WTC11 (cell line): ENCODE results near the gene MEIKIN. TPM values are rescaled to one million over a fixed set of nuclear protein-coding genes. Genes with fewer than 3 reads are reported as not detected.

Source experiments
- ATAC-seq: fragments of 200-7000 bp; cut with Tn5 transposase; 2 replicates; pipeline ENCODE4 v1.10.0; 2021; ENCODE audit warnings: mild to moderate bottlenecking, moderate library complexity
- CTCF ChIA-PET: fragments of 300-600 bp; sonication (Branson Sonifier 250); formaldehyde crosslinking; loops from one replicate; lab custom pipeline; 2021; ENCODE audit warnings: antibody characterized with exemption; lab: Charles Lee
- POLR2A ChIA-PET: fragments of 350-600 bp; sonication (Branson Sonifier 250); formaldehyde crosslinking; loops from one replicate; lab custom pipeline; 2021; ENCODE audit warnings: antibody characterized with exemption; lab: Charles Lee
- DNase-seq: peaks from one replicate; pipeline ENCODE4 v3.0.0; 2021; ENCODE audit warnings: low spot score
- H3K27ac Mint-ChIP-seq: 2 replicates; pipeline ENCODE4 v1.8.0; 2021; ENCODE audit warnings: mixed read lengths
- H3K27me3 Mint-ChIP-seq: 2 replicates; pipeline ENCODE4 v1.8.0; 2021; ENCODE audit warnings: low read depth, mild to moderate bottlenecking, moderate library complexity, mixed read lengths
- H3K36me3 Mint-ChIP-seq: 2 replicates; pipeline ENCODE4 v1.8.0; 2021; ENCODE audit warnings: mixed read lengths
- H3K4me1 Mint-ChIP-seq: 2 replicates; pipeline ENCODE4 v1.8.0; 2022; ENCODE audit warnings: mixed read lengths
- H3K4me3 Mint-ChIP-seq: 2 replicates; pipeline ENCODE4 v1.8.0; 2021; ENCODE audit warnings: mild to moderate bottlenecking, moderate library complexity, mixed read lengths
- H3K9me3 Mint-ChIP-seq: 2 replicates; pipeline ENCODE4 v1.8.0; 2021; ENCODE audit warnings: mixed read lengths
- ELF4 ChIP-seq: sonication (generic); formaldehyde crosslinking; IDR thresholded peaks from 2 replicates; pipeline ENCODE4 v1.8.1; 2022; ENCODE audit warnings: low read depth, mild to moderate bottlenecking, moderate library complexity, missing genetic modification reagents
- JUN ChIP-seq: sonication (generic); formaldehyde crosslinking; IDR thresholded peaks from 2 replicates; pipeline ENCODE4 v1.8.0; 2023; ENCODE audit warnings: mild to moderate bottlenecking, missing genetic modification reagents
- NR1H2 ChIP-seq: sonication (generic); formaldehyde crosslinking; IDR thresholded peaks from 2 replicates; pipeline ENCODE4 v1.9.0; 2021; ENCODE audit warnings: mild to moderate bottlenecking, moderate library complexity, missing genetic modification reagents
- NR3C1 ChIP-seq: sonication (generic); formaldehyde crosslinking; conservative IDR thresholded peaks from 2 replicates; pipeline ENCODE4 v1.8.1; 2023; ENCODE audit warnings: low read depth, mild to moderate bottlenecking, missing genetic modification reagents
- TEAD1 ChIP-seq: sonication (generic); formaldehyde crosslinking; IDR thresholded peaks from 2 replicates; pipeline ENCODE4 v1.8.0; 2022; ENCODE audit warnings: mild to moderate bottlenecking, missing genetic modification reagents
- ZNF121 ChIP-seq: sonication (generic); formaldehyde crosslinking; IDR thresholded peaks from 2 replicates; pipeline ENCODE4 v1.8.0; 2023; ENCODE audit warnings: missing genetic modification reagents
- ZNF263 ChIP-seq: sonication (generic); formaldehyde crosslinking; IDR thresholded peaks from 2 replicates; pipeline ENCODE4 v1.8.1; 2022; ENCODE audit warnings: low read depth, mild to moderate bottlenecking, moderate library complexity, missing genetic modification reagents
- total RNA-seq: library from RNA; stranded (reverse); gene quantifications from 3 replicates; pipeline ENCODE4 v1.2.3, GENCODE V29; 2021
- TF ChIP-seq, protein P1 (sequence below): fragments of 250-450 bp; sonication (Bioruptor Pico); IDR thresholded peaks from 2 replicates; pipeline ENCODE4 v1.9.0; 2021; ENCODE audit warnings: mild to moderate bottlenecking
- TF ChIP-seq, protein P2 (sequence below): sonication (generic); formaldehyde crosslinking; conservative IDR thresholded peaks from 2 replicates; pipeline ENCODE4 v1.8.1; 2022; ENCODE audit warnings: mild to moderate bottlenecking, missing genetic modification reagents
- TF ChIP-seq, protein P3 (sequence below): sonication (generic); formaldehyde crosslinking; IDR thresholded peaks from 2 replicates; pipeline ENCODE4 v1.8.0; 2023; ENCODE audit warnings: mild to moderate bottlenecking, missing genetic modification reagents
- TF ChIP-seq, protein P4 (sequence below): sonication (generic); formaldehyde crosslinking; IDR thresholded peaks from 2 replicates; pipeline ENCODE4 v1.8.0; 2022; ENCODE audit warnings: mild to moderate bottlenecking, missing genetic modification reagents
- TF ChIP-seq, protein P5 (sequence below): sonication (generic); formaldehyde crosslinking; IDR thresholded peaks from 2 replicates; pipeline ENCODE4 v1.8.1; 2022; ENCODE audit warnings: mild to moderate bottlenecking, moderate library complexity, missing genetic modification reagents
- TF ChIP-seq, protein P6 (sequence below): fragments of 250-450 bp; sonication (Bioruptor Pico); IDR thresholded peaks from 2 replicates; pipeline ENCODE4 v1.8.0; 2021; ENCODE audit warnings: mild to moderate bottlenecking

MEIKIN gene
- total RNA-seq, 1 experiment from 2014 or later: not detected

DNA sequence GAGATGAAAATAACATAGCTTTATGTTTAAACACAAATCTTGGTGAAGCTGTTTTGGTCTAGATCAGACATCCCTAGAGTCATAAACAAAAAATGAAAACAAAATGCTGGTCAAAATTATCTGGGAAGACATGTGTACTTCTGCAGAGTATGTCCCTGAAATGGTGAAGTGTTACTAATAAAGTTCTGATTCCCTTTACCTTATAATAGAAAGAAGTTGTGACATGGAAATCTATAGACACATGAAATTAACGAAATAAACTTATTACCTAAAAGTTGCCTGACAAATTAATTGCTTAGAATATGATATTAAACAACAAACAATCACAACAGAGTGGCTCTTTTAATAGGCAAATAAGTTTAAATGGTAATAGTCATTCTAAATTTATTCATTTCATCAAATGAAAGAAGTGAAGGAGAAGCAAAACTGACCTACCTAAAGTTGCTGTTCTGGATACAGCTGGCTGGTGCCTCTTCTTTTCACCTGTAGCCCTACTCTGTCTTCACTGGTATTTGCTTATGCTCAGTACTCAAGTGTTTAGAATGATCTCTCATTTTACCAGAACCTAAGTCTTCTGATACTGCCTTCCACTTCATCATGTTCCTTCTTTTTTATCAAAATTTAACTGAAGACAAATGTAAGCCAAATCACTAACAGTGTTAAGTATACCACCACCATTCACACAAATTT lies 187.5 kb downstream of the MEIKIN start:
- CTCF ChIA-PET: no interaction called here
- H3K36me3 Mint-ChIP-seq: peaks cover 6% of the 10 kb centered on the region; the same call in 1 of the 2 replicates
- no peak for DNase-seq
- no peak for TF ChIP-seq ELF4
- no peak for TF ChIP-seq NR3C1 (CRISPR knock-in tag)
- no peak for TF ChIP-seq JUN
- TF ChIP-seq, protein P1, sequence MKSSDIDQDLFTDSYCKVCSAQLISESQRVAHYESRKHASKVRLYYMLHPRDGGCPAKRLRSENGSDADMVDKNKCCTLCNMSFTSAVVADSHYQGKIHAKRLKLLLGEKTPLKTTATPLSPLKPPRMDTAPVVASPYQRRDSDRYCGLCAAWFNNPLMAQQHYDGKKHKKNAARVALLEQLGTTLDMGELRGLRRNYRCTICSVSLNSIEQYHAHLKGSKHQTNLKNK (CRISPR knock-in tag): no peak
- TF ChIP-seq, protein P2, sequence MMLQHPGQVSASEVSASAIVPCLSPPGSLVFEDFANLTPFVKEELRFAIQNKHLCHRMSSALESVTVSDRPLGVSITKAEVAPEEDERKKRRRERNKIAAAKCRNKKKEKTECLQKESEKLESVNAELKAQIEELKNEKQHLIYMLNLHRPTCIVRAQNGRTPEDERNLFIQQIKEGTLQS (CRISPR knock-in tag): no peak
- TF ChIP-seq, protein P3, sequence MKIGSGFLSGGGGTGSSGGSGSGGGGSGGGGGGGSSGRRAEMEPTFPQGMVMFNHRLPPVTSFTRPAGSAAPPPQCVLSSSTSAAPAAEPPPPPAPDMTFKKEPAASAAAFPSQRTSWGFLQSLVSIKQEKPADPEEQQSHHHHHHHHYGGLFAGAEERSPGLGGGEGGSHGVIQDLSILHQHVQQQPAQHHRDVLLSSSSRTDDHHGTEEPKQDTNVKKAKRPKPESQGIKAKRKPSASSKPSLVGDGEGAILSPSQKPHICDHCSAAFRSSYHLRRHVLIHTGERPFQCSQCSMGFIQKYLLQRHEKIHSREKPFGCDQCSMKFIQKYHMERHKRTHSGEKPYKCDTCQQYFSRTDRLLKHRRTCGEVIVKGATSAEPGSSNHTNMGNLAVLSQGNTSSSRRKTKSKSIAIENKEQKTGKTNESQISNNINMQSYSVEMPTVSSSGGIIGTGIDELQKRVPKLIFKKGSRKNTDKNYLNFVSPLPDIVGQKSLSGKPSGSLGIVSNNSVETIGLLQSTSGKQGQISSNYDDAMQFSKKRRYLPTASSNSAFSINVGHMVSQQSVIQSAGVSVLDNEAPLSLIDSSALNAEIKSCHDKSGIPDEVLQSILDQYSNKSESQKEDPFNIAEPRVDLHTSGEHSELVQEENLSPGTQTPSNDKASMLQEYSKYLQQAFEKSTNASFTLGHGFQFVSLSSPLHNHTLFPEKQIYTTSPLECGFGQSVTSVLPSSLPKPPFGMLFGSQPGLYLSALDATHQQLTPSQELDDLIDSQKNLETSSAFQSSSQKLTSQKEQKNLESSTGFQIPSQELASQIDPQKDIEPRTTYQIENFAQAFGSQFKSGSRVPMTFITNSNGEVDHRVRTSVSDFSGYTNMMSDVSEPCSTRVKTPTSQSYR (CRISPR knock-in tag): no peak
- TF ChIP-seq ZNF263: no peak
- TF ChIP-seq, protein P4, sequence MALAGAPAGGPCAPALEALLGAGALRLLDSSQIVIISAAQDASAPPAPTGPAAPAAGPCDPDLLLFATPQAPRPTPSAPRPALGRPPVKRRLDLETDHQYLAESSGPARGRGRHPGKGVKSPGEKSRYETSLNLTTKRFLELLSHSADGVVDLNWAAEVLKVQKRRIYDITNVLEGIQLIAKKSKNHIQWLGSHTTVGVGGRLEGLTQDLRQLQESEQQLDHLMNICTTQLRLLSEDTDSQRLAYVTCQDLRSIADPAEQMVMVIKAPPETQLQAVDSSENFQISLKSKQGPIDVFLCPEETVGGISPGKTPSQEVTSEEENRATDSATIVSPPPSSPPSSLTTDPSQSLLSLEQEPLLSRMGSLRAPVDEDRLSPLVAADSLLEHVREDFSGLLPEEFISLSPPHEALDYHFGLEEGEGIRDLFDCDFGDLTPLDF (CRISPR knock-in tag): no peak
- TF ChIP-seq, protein P5, sequence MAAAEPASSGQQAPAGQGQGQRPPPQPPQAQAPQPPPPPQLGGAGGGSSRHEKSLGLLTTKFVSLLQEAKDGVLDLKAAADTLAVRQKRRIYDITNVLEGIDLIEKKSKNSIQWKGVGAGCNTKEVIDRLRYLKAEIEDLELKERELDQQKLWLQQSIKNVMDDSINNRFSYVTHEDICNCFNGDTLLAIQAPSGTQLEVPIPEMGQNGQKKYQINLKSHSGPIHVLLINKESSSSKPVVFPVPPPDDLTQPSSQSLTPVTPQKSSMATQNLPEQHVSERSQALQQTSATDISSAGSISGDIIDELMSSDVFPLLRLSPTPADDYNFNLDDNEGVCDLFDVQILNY (CRISPR knock-in tag): no peak
- TF ChIP-seq, protein P6, sequence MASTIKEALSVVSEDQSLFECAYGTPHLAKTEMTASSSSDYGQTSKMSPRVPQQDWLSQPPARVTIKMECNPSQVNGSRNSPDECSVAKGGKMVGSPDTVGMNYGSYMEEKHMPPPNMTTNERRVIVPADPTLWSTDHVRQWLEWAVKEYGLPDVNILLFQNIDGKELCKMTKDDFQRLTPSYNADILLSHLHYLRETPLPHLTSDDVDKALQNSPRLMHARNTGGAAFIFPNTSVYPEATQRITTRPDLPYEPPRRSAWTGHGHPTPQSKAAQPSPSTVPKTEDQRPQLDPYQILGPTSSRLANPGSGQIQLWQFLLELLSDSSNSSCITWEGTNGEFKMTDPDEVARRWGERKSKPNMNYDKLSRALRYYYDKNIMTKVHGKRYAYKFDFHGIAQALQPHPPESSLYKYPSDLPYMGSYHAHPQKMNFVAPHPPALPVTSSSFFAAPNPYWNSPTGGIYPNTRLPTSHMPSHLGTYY: no peak
- no peak for TF ChIP-seq TEAD1 (CRISPR knock-in tag)
- TF ChIP-seq NR1H2 (CRISPR knock-in tag): no peak
- TF ChIP-seq ZNF121 (CRISPR knock-in tag): no peak
- H3K27me3 Mint-ChIP-seq: no peaks in the 10 kb centered on the region
- H3K4me1 Mint-ChIP-seq: peaks cover 16% of the 10 kb centered on the region
- POLR2A ChIA-PET: interaction anchor here (0.7 kb wide), 1 partner anchor 179 kb away, joined by 4 read pairs; no protein-coding TSS in a partner anchor
- peaks cover 9% of the 10 kb centered on the region for H3K9me3 Mint-ChIP-seq
- ATAC-seq: no peak
- no peak overlapping the region for H3K27ac Mint-ChIP-seq
- no peak overlapping the region for H3K4me3 Mint-ChIP-seq

Other genes with a start within 250 kb of the MEIKIN start
- 17.2 to 20.0 TPM (median 19.0 TPM) in 3 replicates for gene FNIP1, start 148.6 kb downstream of the MEIKIN start, total RNA-seq
- 2.6 to 4.8 TPM (median 3.7 TPM) in 3 replicates for gene ACSL6, start 66.0 kb upstream of the MEIKIN start, total RNA-seq
- not detected in 3 replicates for gene IL3, start 115.0 kb upstream of the MEIKIN start, total RNA-seq
- gene CSF2, start 128.1 kb upstream of the MEIKIN start, total RNA-seq: 0.25 TPM in 1 of 3 replicates, not detected in the others